ENCODE measurements around the gene SFXN5.

SFXN5 gene

GRCh38 chr2:73104933-73105332 lies 33.4 kb upstream of the SFXN5 start:
- ATAC-seq (ENCODE audit: low read depth) (no peak), DNase-seq (ENCODE audit: low spot score) (no peak)
- Histone ChIP-seq H3K9me3 (ENCODE audit: severe bottlenecking) (no peaks in the 10 kb centered on the region), H3K27ac (ENCODE audit: poor library complexity, severe bottlenecking) (no peak overlapping the region), H3K27me3 (ENCODE audit: insufficient read depth, poor library complexity, severe bottlenecking) (no peaks in the 10 kb centered on the region), H3K4me3 (ENCODE audit: severe bottlenecking) (no peak overlapping the region), H3K4me1 (ENCODE audit: insufficient read depth, poor library complexity, severe bottlenecking) (peaks cover 4% of the 10 kb centered on the region), H3K36me3 (ENCODE audit: low read depth) (peaks cover 8% of the 10 kb centered on the region)
- no peak for TF ChIP-seq CTCF (IDR thresholded peaks at IDR 0.05; ENCODE audit: poor library complexity, severe bottlenecking)

- no peak for ATAC-seq (ENCODE audit: low read depth)
- DNase-seq (ENCODE audit: low spot score) = no peak
- H3K27ac ChIP-seq (ENCODE audit: poor library complexity, severe bottlenecking) = no peak overlapping the region
These were observed 31.6 kb upstream of the SFXN5 start for GRCh38 chr2:73103018-73103542.

GRCh38 chr2:73101626-73102256 lies 30.2 kb upstream of the SFXN5 start:
- Histone ChIP-seq H3K4me1 (ENCODE audit: insufficient read depth, poor library complexity, severe bottlenecking) (no peaks in the 10 kb centered on the region), H3K27me3 (ENCODE audit: insufficient read depth, poor library complexity, severe bottlenecking) (no peaks in the 10 kb centered on the region), H3K9me3 (ENCODE audit: severe bottlenecking) (no peaks in the 10 kb centered on the region), H3K4me3 (ENCODE audit: severe bottlenecking) (no peak overlapping the region), H3K27ac (ENCODE audit: poor library complexity, severe bottlenecking) (no peak overlapping the region), H3K36me3 (ENCODE audit: low read depth) (peaks cover 8% of the 10 kb centered on the region)
- ATAC-seq (ENCODE audit: low read depth) = no peak
- no peak for DNase-seq (ENCODE audit: low spot score)
- no peak for TF ChIP-seq CTCF (IDR thresholded peaks at IDR 0.05; ENCODE audit: poor library complexity, severe bottlenecking)

More at GRCh38 chr2:73103018-73103542, 31.6 kb upstream of the SFXN5 start:
- Histone ChIP-seq H3K9me3 (ENCODE audit: severe bottlenecking) (no peaks in the 10 kb centered on the region), H3K36me3 (ENCODE audit: low read depth) (peaks cover 8% of the 10 kb centered on the region), H3K4me3 (ENCODE audit: severe bottlenecking) (no peak overlapping the region), H3K27me3 (ENCODE audit: insufficient read depth, poor library complexity, severe bottlenecking) (no peaks in the 10 kb centered on the region), H3K4me1 (ENCODE audit: insufficient read depth, poor library complexity, severe bottlenecking) (peaks cover 4% of the 10 kb centered on the region)
- TF ChIP-seq CTCF (IDR thresholded peaks at IDR 0.05; ENCODE audit: poor library complexity, severe bottlenecking) = no peak

GRCh38 chr2:73100956-73101355 lies 29.4 kb upstream of the SFXN5 start:
- Histone ChIP-seq H3K9me3 (ENCODE audit: severe bottlenecking) (no peaks in the 10 kb centered on the region), H3K36me3 (ENCODE audit: low read depth) (peaks cover 8% of the 10 kb centered on the region), H3K27me3 (ENCODE audit: insufficient read depth, poor library complexity, severe bottlenecking) (no peaks in the 10 kb centered on the region), H3K4me3 (ENCODE audit: severe bottlenecking) (no peak overlapping the region), H3K27ac (ENCODE audit: poor library complexity, severe bottlenecking) (no peak overlapping the region), H3K4me1 (ENCODE audit: insufficient read depth, poor library complexity, severe bottlenecking) (no peaks in the 10 kb centered on the region)
- TF ChIP-seq CTCF (IDR thresholded peaks at IDR 0.05; ENCODE audit: poor library complexity, severe bottlenecking) = no peak
- DNase-seq (ENCODE audit: low spot score) = no peak
- no peak for ATAC-seq (ENCODE audit: low read depth)

GRCh38 chr2:73099486-73099885 lies 28.0 kb upstream of the SFXN5 start:
- H3K9me3 ChIP-seq (ENCODE audit: severe bottlenecking) = no peaks in the 10 kb centered on the region
- H3K36me3 ChIP-seq (ENCODE audit: low read depth) = peaks cover 4% of the 10 kb centered on the region
- no peaks in the 10 kb centered on the region for H3K27me3 ChIP-seq (ENCODE audit: insufficient read depth, poor library complexity, severe bottlenecking)
- TF ChIP-seq CTCF (IDR thresholded peaks at IDR 0.05; ENCODE audit: poor library complexity, severe bottlenecking) = no peak
- ATAC-seq (ENCODE audit: low read depth) (no peak), DNase-seq (ENCODE audit: low spot score) (no peak)
- no peak overlapping the region for H3K27ac ChIP-seq (ENCODE audit: poor library complexity, severe bottlenecking)
- no peak overlapping the region for H3K4me3 ChIP-seq (ENCODE audit: severe bottlenecking)
- H3K4me1 ChIP-seq (ENCODE audit: insufficient read depth, poor library complexity, severe bottlenecking) = no peaks in the 10 kb centered on the region
